Tibial nerve (tissue), 4 donors: ENCODE data around the gene CDC20.

Experiments
- CTCF ChIP-seq, 5 experiments: fragments of 200-600 bp in 3 of 5; fragments of 450-650 bp in 2 of 5; sonication (generic) in 3 of 5; IDR thresholded peaks; one replicate each; pipeline ENCODE4 v1.5.1; 2016 to 2019; ENCODE audit warnings: antibody characterized with exemption in 5 of 5, mild to moderate bottlenecking in 3 of 5, moderate library complexity in 2 of 5
- EP300 ChIP-seq, 2 donors: sonication (generic); formaldehyde crosslinking; IDR thresholded peaks; one replicate each; pipeline ENCODE4 v1.6.1; 2017; ENCODE audit warnings: antibody characterized with exemption in 2 of 2, mild to moderate bottlenecking in 1 of 2
- POLR2A ChIP-seq, 2 donors: fragments of 450-650 bp; IDR thresholded peaks; one replicate each; pipeline ENCODE4 v1.6.1; 2017; ENCODE audit warnings: antibody characterized with exemption in 2 of 2, mild to moderate bottlenecking in 2 of 2, moderate library complexity in 2 of 2

DNA sequence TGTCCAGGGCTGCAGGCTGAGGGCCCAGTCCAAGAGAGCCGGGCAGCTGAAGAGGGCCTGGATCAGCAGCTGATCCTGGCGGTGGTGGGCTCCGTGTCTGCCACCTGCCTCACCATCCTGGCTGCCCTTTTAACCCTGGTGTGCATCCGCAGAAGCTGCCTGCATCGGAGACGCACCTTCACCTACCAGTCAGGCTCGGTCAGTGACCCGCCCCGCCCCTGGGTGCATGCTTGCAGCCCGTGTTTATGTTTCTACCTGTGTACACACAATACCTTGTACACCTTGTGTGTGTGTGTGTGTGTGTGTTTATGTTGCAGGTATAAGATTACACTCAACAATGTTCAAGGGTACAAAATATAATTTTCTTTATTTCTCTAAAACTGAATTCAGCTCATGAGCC lies 45.0 kb upstream of the CDC20 start:
- no peak for TF ChIP-seq CTCF (IDR thresholded peaks at IDR 0.05)
- no peak for TF ChIP-seq POLR2A (IDR thresholded peaks at IDR 0.05)
- no peak for TF ChIP-seq EP300 (IDR thresholded peaks at IDR 0.05)
